H9 (cell line): Measurements from ENCODE around the gene GAK. TPM values are rescaled to one million over a fixed set of nuclear protein-coding genes. Genes with fewer than 3 reads are reported as not detected.

Experiments
- DNase-seq: peaks from one replicate; pipeline ENCODE4 v3.0.0-alpha.2; 2017
- H2AFZ ChIP-seq: one replicate; pipeline ENCODE4 v1.6.1; 2013; ENCODE audit warnings: mild to moderate bottlenecking, low read length, control low read depth, moderate library complexity
- H2AK5ac ChIP-seq: 2 replicates; pipeline ENCODE4 v1.6.1; 2013; ENCODE audit warnings: low read length, control low read depth, mixed read lengths; ENCODE audit not compliant: insufficient read length
- H2BK120ac ChIP-seq: one replicate; pipeline ENCODE4 v1.6.1; 2013; ENCODE audit warnings: low read depth, mild to moderate bottlenecking, low read length, control low read depth, inconsistent platforms; ENCODE audit not compliant: poor library complexity, severe bottlenecking
- H2BK12ac ChIP-seq: 2 replicates; pipeline ENCODE4 v1.6.1; 2013; ENCODE audit warnings: low read length, control low read depth, mixed read lengths, low read depth; ENCODE audit not compliant: insufficient read length
- H2BK15ac ChIP-seq: 2 replicates; pipeline ENCODE4 v1.6.1; 2013; ENCODE audit warnings: low read depth, low read length, control low read depth
- H2BK20ac ChIP-seq: one replicate; pipeline ENCODE4 v1.6.1; 2013; ENCODE audit warnings: low read depth, mild to moderate bottlenecking, low read length, control low read depth, inconsistent platforms; ENCODE audit not compliant: poor library complexity, severe bottlenecking
- H2BK5ac ChIP-seq: 2 replicates; pipeline ENCODE4 v1.6.1; 2013; ENCODE audit warnings: low read length, control low read depth, mixed read lengths; ENCODE audit not compliant: insufficient read length
- H3K14ac ChIP-seq: 2 replicates; pipeline ENCODE4 v1.6.1; 2013; ENCODE audit warnings: low read length, control low read depth; ENCODE audit not compliant: insufficient read depth
- H3K18ac ChIP-seq: 2 replicates; pipeline ENCODE4 v1.6.1; 2013; ENCODE audit warnings: low read depth, mild to moderate bottlenecking, mixed read lengths, low read length, control low read depth; ENCODE audit not compliant: insufficient read length
- H3K23ac ChIP-seq: 2 replicates; pipeline ENCODE4 v1.6.1; 2013; ENCODE audit warnings: low read length, control low read depth, mixed read lengths, low read depth; ENCODE audit not compliant: insufficient read length
- H3K23me2 ChIP-seq: 2 replicates; pipeline ENCODE4 v1.6.1; 2013; ENCODE audit warnings: low read depth, mild to moderate bottlenecking, mixed read lengths, low read length, control low read depth; ENCODE audit not compliant: insufficient read length, poor library complexity, severe bottlenecking
- H3K27ac ChIP-seq: 2 replicates; pipeline ENCODE4 v1.5.1; 2013; ENCODE audit warnings: low read length, control low read depth, mixed read lengths, low read depth; ENCODE audit not compliant: insufficient read length
- H3K27me3 ChIP-seq: 2 replicates; pipeline ENCODE4 v1.6.1; 2013; ENCODE audit warnings: low read length, control low read depth, inconsistent platforms; ENCODE audit not compliant: insufficient read depth
- H3K4ac ChIP-seq: 2 replicates; pipeline ENCODE4 v1.6.1; 2013; ENCODE audit warnings: low read depth, mild to moderate bottlenecking, control low read depth, inconsistent platforms, low read length, moderate library complexity
- H3K4me1 ChIP-seq: 2 replicates; pipeline ENCODE4 v1.6.1; 2013; ENCODE audit warnings: low read length, control low read depth, inconsistent platforms; ENCODE audit not compliant: insufficient read depth
- H3K4me2 ChIP-seq: 2 replicates; pipeline ENCODE4 v1.6.1; 2013; ENCODE audit warnings: low read length, control low read depth, mixed read lengths; ENCODE audit not compliant: insufficient read length, insufficient read depth
- H3K56ac ChIP-seq: 2 replicates; pipeline ENCODE4 v1.6.1; 2013; ENCODE audit warnings: low read depth, mild to moderate bottlenecking, mixed read lengths, low read length, control low read depth; ENCODE audit not compliant: insufficient read length
- H3K79me1 ChIP-seq: 2 replicates; pipeline ENCODE4 v1.6.1; 2013; ENCODE audit warnings: low read depth, mild to moderate bottlenecking, moderate library complexity, low read length, control low read depth, inconsistent platforms; ENCODE audit not compliant: insufficient read depth, poor library complexity, severe bottlenecking
- H3K79me2 ChIP-seq: 2 replicates; pipeline ENCODE4 v1.6.1; 2013; ENCODE audit warnings: low read length, control low read depth, inconsistent platforms; ENCODE audit not compliant: insufficient read depth
- H3K9ac ChIP-seq: 2 replicates; pipeline ENCODE4 v1.6.1; 2013; ENCODE audit warnings: low read length, control low read depth, mixed read lengths; ENCODE audit not compliant: insufficient read length; ENCODE audit errors: extremely low read depth
- H3K9me3 ChIP-seq: one replicate; pipeline ENCODE4 v1.6.1; 2013; ENCODE audit warnings: low read depth, low read length, inconsistent platforms; ENCODE audit not compliant: control insufficient read depth
- H3T11ph ChIP-seq: one replicate; pipeline ENCODE4 v1.6.1; 2013; ENCODE audit warnings: mild to moderate bottlenecking, low read length, control low read depth, inconsistent platforms
- H4K20me1 ChIP-seq: one replicate; pipeline ENCODE4 v1.6.1; 2013; ENCODE audit not compliant: control insufficient read depth, insufficient read length, insufficient read depth
- H4K5ac ChIP-seq: 2 replicates; pipeline ENCODE4 v1.6.1; 2013; ENCODE audit warnings: low read depth, mild to moderate bottlenecking, mixed read lengths, low read length, control low read depth; ENCODE audit not compliant: insufficient read length
- H4K8ac ChIP-seq: replicated peaks from 2 replicates; pipeline ENCODE4 v1.6.1; 2013; ENCODE audit warnings: low read length, control low read depth, mixed read lengths, low read depth; ENCODE audit not compliant: insufficient read length
- H4K91ac ChIP-seq: 2 replicates; pipeline ENCODE4 v1.6.1; 2013; ENCODE audit warnings: low read depth, mild to moderate bottlenecking, moderate library complexity, mixed read lengths, low read length, control low read depth; ENCODE audit not compliant: insufficient read length
- H3K27ac Mint-ChIP-seq, 3 experiments: 2 replicates in 2 of 3; 3 replicates in 1 of 3; pipeline ENCODE4 v1.8.0; 2020 to 2021; ENCODE audit warnings: mixed read lengths in 3 of 3, mild to moderate bottlenecking in 1 of 3, moderate library complexity in 1 of 3
- H3K27me3 Mint-ChIP-seq: 2 replicates; pipeline ENCODE4 v1.8.0; 2021; ENCODE audit warnings: low read depth, mild to moderate bottlenecking, moderate library complexity, mixed read lengths
- H3K36me3 Mint-ChIP-seq, 3 experiments: 2 replicates in 2 of 3; 3 replicates in 1 of 3; pipeline ENCODE4 v1.8.0; 2020 to 2021; ENCODE audit warnings: low read depth in 3 of 3, mixed read lengths in 3 of 3; ENCODE audit not compliant: insufficient read depth in 1 of 3
- H3K4me1 Mint-ChIP-seq, 2 experiments: 2 replicates each; pipeline ENCODE4 v1.8.0; 2020; ENCODE audit warnings: mixed read lengths in 2 of 2
- H3K4me3 Mint-ChIP-seq, 2 experiments: 2 replicates in 1 of 2; 3 replicates in 1 of 2; pipeline ENCODE4 v1.8.0; 2020 to 2021; ENCODE audit warnings: mild to moderate bottlenecking in 2 of 2, mixed read lengths in 2 of 2, moderate library complexity in 1 of 2
- H3K9me3 Mint-ChIP-seq, 2 experiments: 2 replicates in 1 of 2; 3 replicates in 1 of 2; pipeline ENCODE4 v1.8.0; 2020; ENCODE audit warnings: mild to moderate bottlenecking in 2 of 2, mixed read lengths in 2 of 2, moderate library complexity in 1 of 2
- WGBS: extraction: QIAGEN DNeasy Blood & Tissue Kit; methylation state at CpG from one replicate; pipeline ENCODE4 v1.1.7; 2013; ENCODE audit warnings: missing lambda C conversion rate, low lambda C conversion rate, mixed read lengths; ENCODE audit not compliant: insufficient read length; ENCODE audit errors: extremely low coverage; 5-methylcytosine and 5-hydroxymethylcytosine counted together
- total RNA-seq: library from RNA; stranded (reverse); gene quantifications from 2 replicates; pipeline ENCODE4 v1.2.1, GENCODE V29; 2021
- TF ChIP-seq, protein P1 (sequence below): fragments of 200-600 bp; sonication (generic); conservative IDR thresholded peaks from 3 replicates; pipeline ENCODE4 v1.8.0; 2021; ENCODE audit warnings: antibody characterized with exemption, mild to moderate bottlenecking

The GAK gene
- total RNA-seq, 1 experiment from 2014 or later = 80.7 TPM

DNA sequence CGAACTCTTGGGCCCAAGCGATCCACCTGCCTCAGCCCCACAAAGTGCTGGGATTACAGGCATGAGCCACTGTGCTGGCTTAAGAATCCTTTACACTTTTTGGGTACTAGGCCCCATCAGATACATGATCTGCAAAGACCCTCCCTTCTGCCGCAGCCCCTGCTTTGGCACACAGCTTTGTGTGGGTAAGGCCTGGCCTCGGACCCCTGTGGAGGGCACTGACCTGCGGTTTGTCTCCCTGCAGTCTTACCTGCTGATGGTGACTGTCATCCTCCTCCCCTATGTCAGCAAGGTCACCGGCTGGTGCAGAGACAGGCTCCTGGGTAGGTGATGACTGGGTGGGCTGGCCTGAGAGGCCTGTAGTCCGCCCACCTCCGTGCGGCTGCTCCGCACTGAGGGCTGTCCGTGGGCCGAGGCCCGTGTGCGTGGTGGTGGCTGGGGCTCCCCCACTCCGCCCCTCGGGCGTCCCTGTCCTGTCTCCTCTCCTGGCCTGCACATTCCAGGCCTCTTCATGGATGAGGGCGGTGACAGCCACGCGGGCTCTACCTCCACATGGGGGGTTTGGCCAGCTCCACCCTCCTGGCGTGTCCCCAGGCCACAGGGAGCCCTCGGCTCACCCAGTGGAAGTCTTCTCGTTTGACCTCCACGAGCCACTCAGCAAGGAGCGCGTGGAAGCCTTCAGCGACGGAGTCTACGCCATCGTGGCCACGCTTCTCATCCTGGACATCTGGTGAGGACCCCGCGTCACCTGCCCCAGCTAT, 23.2 kb upstream of the GAK start:
- WGBS = no CpG with 5 or more reads among the region's 33 CpGs
- Histone ChIP-seq H3K9ac (no peak overlapping the region), H3K79me2 (no peaks in the 10 kb centered on the region), H3K4me1 (no peaks in the 10 kb centered on the region), H4K5ac (no peak overlapping the region), H3K27ac (no peak overlapping the region), H3K18ac (no peak overlapping the region), H3K9me3 (no peaks in the 10 kb centered on the region), H3K27me3 (no peaks in the 10 kb centered on the region), H2AFZ (no peak overlapping the region), H4K91ac (no peak overlapping the region), H3K14ac (no peak overlapping the region; the same call in 1 of the 2 replicates), H3T11ph (no peak overlapping the region), H2BK15ac (no peak overlapping the region), H3K23me2 (no peaks in the 10 kb centered on the region), H2AK5ac (no peak overlapping the region), H3K56ac (no peak overlapping the region), H2BK5ac (no peak overlapping the region), H4K20me1 (no peaks in the 10 kb centered on the region), H3K79me1 (no peaks in the 10 kb centered on the region), H3K4me2 (no peak overlapping the region), H3K23ac (no peak overlapping the region), H2BK120ac (no peak overlapping the region), H2BK20ac (no peak overlapping the region), H3K4ac (no peak overlapping the region), H2BK12ac (no peak overlapping the region), H4K8ac (no peak overlapping the region)
- no peaks in the 10 kb centered on the region for H3K9me3 Mint-ChIP-seq
- no peak overlapping the region for H3K27ac Mint-ChIP-seq
- no peak for DNase-seq
- TF ChIP-seq, protein P1, sequence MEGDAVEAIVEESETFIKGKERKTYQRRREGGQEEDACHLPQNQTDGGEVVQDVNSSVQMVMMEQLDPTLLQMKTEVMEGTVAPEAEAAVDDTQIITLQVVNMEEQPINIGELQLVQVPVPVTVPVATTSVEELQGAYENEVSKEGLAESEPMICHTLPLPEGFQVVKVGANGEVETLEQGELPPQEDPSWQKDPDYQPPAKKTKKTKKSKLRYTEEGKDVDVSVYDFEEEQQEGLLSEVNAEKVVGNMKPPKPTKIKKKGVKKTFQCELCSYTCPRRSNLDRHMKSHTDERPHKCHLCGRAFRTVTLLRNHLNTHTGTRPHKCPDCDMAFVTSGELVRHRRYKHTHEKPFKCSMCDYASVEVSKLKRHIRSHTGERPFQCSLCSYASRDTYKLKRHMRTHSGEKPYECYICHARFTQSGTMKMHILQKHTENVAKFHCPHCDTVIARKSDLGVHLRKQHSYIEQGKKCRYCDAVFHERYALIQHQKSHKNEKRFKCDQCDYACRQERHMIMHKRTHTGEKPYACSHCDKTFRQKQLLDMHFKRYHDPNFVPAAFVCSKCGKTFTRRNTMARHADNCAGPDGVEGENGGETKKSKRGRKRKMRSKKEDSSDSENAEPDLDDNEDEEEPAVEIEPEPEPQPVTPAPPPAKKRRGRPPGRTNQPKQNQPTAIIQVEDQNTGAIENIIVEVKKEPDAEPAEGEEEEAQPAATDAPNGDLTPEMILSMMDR = no peak
- peaks cover 0 to 5% (median 0%) of the 10 kb centered on the region in 3 experiments; a peak in 2 of 7 replicates for H3K36me3 Mint-ChIP-seq
- peaks cover 2 to 7% of the 10 kb centered on the region in 2 experiments; a peak in 3 of 4 replicates for H3K4me1 Mint-ChIP-seq
- no peaks in the 10 kb centered on the region for H3K27me3 Mint-ChIP-seq
- no peak overlapping the region for H3K4me3 Mint-ChIP-seq
